Thoracic aorta (tissue), 2 donors: ENCODE measurements around the gene RSBN1L. TPM values are rescaled to one million over a fixed set of nuclear protein-coding genes. Genes with fewer than 3 reads are reported as not detected.
"Not testable (repeated sequence)": the region's sequence is repeated elsewhere in the genome, so short reads cannot be mapped to it uniquely, and the experiment has no call there.

ENCODE experiments used
- ATAC-seq: fragments of 150-250 bp; one replicate; pipeline ENCODE4 v1.8.0; 2017; ENCODE audit warnings: low read depth; ENCODE audit not compliant: insufficient number of reproducible peaks, low FRiP score
- DNase-seq: peaks from one replicate; pipeline ENCODE4 v3.0.0-alpha.2; 2020; ENCODE audit warnings: low spot score
- H3K27ac ChIP-seq, 2 donors: fragments of 200-600 bp; sonication (generic); 1 replicate in 1 of 2; 2 replicates in 1 of 2; pipeline ENCODE4 v1.5.1; 2016; ENCODE audit warnings: mild to moderate bottlenecking in 2 of 2, moderate library complexity in 2 of 2
- H3K27me3 ChIP-seq: fragments of 200-600 bp; sonication (generic); replicated peaks from 2 replicates; pipeline ENCODE4 v1.6.0; 2016; ENCODE audit warnings: mild to moderate bottlenecking; ENCODE audit not compliant: insufficient read depth
- H3K36me3 ChIP-seq: fragments of 200-600 bp; sonication (generic); one replicate; pipeline ENCODE4 v1.5.1; 2016
- H3K4me1 ChIP-seq, 2 donors: fragments of 200-600 bp; sonication (generic); 1 replicate in 1 of 2; 2 replicates in 1 of 2; pipeline versions ENCODE4 v1.5.1 to v1.6.0; 2016; ENCODE audit warnings: low read depth in 2 of 2, mild to moderate bottlenecking in 1 of 2; ENCODE audit not compliant: control insufficient read depth in 1 of 2
- H3K4me3 ChIP-seq: fragments of 200-600 bp; sonication (generic); 2 replicates; pipeline ENCODE4 v1.5.1; 2016; ENCODE audit warnings: mild to moderate bottlenecking
- H3K9me3 ChIP-seq: fragments of 200-600 bp; sonication (generic); 2 replicates; pipeline ENCODE4 v1.5.1; 2016
- CTCF ChIP-seq: fragments of 200-600 bp; sonication (generic); IDR thresholded peaks from one replicate; pipeline ENCODE4 v1.5.1; 2019; ENCODE audit warnings: antibody characterized with exemption
- total RNA-seq, 2 donors: library from RNA; depleted of rRNA; stranded (reverse); fragments of >200 nt; gene quantifications; one replicate each; pipeline versions ENCODE4 v1.1.0 to v1.2.3, GENCODE V29; 2016

The RSBN1L gene
- total RNA-seq, 2 donors from 2014 or later = 14.8 to 27.7 TPM

GRCh38 chr7:77783111-77783510, 86.9 kb downstream of the RSBN1L start:
- Histone ChIP-seq H3K27ac (no peak overlapping the region), H3K27me3 (no peaks in the 10 kb centered on the region), H3K9me3 (no peaks in the 10 kb centered on the region), H3K4me3 (no peak overlapping the region), H3K4me1 (no peaks in the 10 kb centered on the region), H3K36me3 (peaks cover 12% of the 10 kb centered on the region)
- DNase-seq (no peak), ATAC-seq (no peak)
- TF ChIP-seq CTCF = no peak

GRCh38 chr7:77783545-77783944, 87.3 kb downstream of the RSBN1L start:
- TF ChIP-seq CTCF = no peak

GRCh38 chr7:77784426-77784825, 88.2 kb downstream of the RSBN1L start:
- not testable (repeated sequence) for H3K4me1 ChIP-seq, H3K9me3 ChIP-seq, H3K4me3 ChIP-seq, ATAC-seq, H3K27ac ChIP-seq, DNase-seq, H3K27me3 ChIP-seq, H3K36me3 ChIP-seq

More at GRCh38 chr7:77783545-77783944, 87.3 kb downstream of the RSBN1L start:
- no peak overlapping the region for H3K27ac ChIP-seq
- no peaks in the 10 kb centered on the region for H3K27me3 ChIP-seq
- no peak for ATAC-seq
- no peak overlapping the region for H3K4me3 ChIP-seq
- peaks cover 8% of the 10 kb centered on the region for H3K36me3 ChIP-seq
- no peak for DNase-seq
- H3K4me1 ChIP-seq = no peaks in the 10 kb centered on the region
- H3K9me3 ChIP-seq = no peaks in the 10 kb centered on the region

- no peak for TF ChIP-seq CTCF
- no peaks in the 10 kb centered on the region for H3K27me3 ChIP-seq
- no peak for DNase-seq
- no peaks in the 10 kb centered on the region for H3K9me3 ChIP-seq
- no peaks in the 10 kb centered on the region for H3K4me1 ChIP-seq
- H3K27ac ChIP-seq = no peak overlapping the region
- no peaks in the 10 kb centered on the region for H3K36me3 ChIP-seq
- no peak for ATAC-seq
- H3K4me3 ChIP-seq = no peak overlapping the region
These were observed 89.8 kb downstream of the RSBN1L start for GRCh38 chr7:77786018-77786417.

GRCh38 chr7:77786741-77787140, 90.5 kb downstream of the RSBN1L start:
- no peak for DNase-seq
- Histone ChIP-seq H3K27ac (no peak overlapping the region), H3K9me3 (no peaks in the 10 kb centered on the region), H3K4me1 (no peaks in the 10 kb centered on the region), H3K27me3 (no peaks in the 10 kb centered on the region), H3K4me3 (no peak overlapping the region), H3K36me3 (no peaks in the 10 kb centered on the region)
- no peak for TF ChIP-seq CTCF
- ATAC-seq = no peak

GRCh38 chr7:77788327-77788902, 92.2 kb downstream of the RSBN1L start:
- no peaks in the 10 kb centered on the region for H3K4me1 ChIP-seq
- no peak overlapping the region for H3K27ac ChIP-seq
- no peak overlapping the region for H3K4me3 ChIP-seq
- no peaks in the 10 kb centered on the region for H3K9me3 ChIP-seq
- no peaks in the 10 kb centered on the region for H3K36me3 ChIP-seq
- DNase-seq (no peak), ATAC-seq (no peak)
- no peak for TF ChIP-seq CTCF
- no peaks in the 10 kb centered on the region for H3K27me3 ChIP-seq
